CD4-positive, alpha-beta memory T cell (primary cell): ENCODE results near the gene DQX1. TPM values are rescaled to one million over a fixed set of nuclear protein-coding genes. Genes with fewer than 3 reads are reported as not detected.
A peak's percentile ranks its signal among the peaks of the same experiment; 100 is the strongest.

Source experiments
- CTCF ChIA-PET: fragments of 350-600 bp; sonication (Branson Sonifier 250); formaldehyde crosslinking; loops from one replicate; lab custom pipeline; 2021; ENCODE audit warnings: inconsistent platforms; ENCODE audit not compliant: partially characterized antibody; lab: Charles Lee
- POLR2A ChIA-PET: fragments of 350-600 bp; sonication (Branson Sonifier 250); formaldehyde crosslinking; loops from one replicate; lab custom pipeline; 2021; ENCODE audit not compliant: partially characterized antibody; lab: Charles Lee
- DNase-seq, 5 donors: peaks; one replicate each; pipeline versions ENCODE4 v3.0.0 to v3.0.0-alpha.2; 2020 to 2022; ENCODE audit warnings: mixed read lengths in 1 of 5
- H3K27ac ChIP-seq: one replicate; pipeline ENCODE4 v1.7.0; 2013; ENCODE audit warnings: low read depth, low read length
- H3K27me3 ChIP-seq: 2 replicates; pipeline ENCODE4 v1.7.0; 2013; ENCODE audit warnings: mild to moderate bottlenecking, low read length, moderate library complexity; ENCODE audit not compliant: insufficient read depth
- H3K36me3 ChIP-seq: 2 replicates; pipeline ENCODE4 v1.7.0; 2013; ENCODE audit warnings: mild to moderate bottlenecking, low read length, moderate library complexity; ENCODE audit not compliant: insufficient read depth
- H3K4me1 ChIP-seq: 2 replicates; pipeline ENCODE4 v1.7.0; 2013; ENCODE audit warnings: mild to moderate bottlenecking, low read length, moderate library complexity; ENCODE audit not compliant: insufficient read depth
- H3K4me3 ChIP-seq, 2 donors: one replicate each; pipeline ENCODE4 v1.7.0; 2013; ENCODE audit warnings: low read length in 2 of 2, mild to moderate bottlenecking in 1 of 2
- H3K9me3 ChIP-seq, 2 donors: one replicate each; pipeline ENCODE4 v1.7.0; 2013; ENCODE audit warnings: low read length in 2 of 2, control low read depth in 1 of 2; ENCODE audit not compliant: control insufficient read depth in 1 of 2
- H3K27ac Mint-ChIP-seq, 7 donors: one replicate each; pipeline ENCODE4 v1.8.0; 2020 to 2021; ENCODE audit warnings: mixed read lengths in 7 of 7, mild to moderate bottlenecking in 6 of 7, inconsistent platforms in 3 of 7, moderate library complexity in 3 of 7
- H3K27me3 Mint-ChIP-seq, 2 donors: one replicate each; pipeline ENCODE4 v1.8.0; 2020 to 2021; ENCODE audit warnings: mixed read lengths in 2 of 2
- H3K36me3 Mint-ChIP-seq, 2 donors: one replicate each; pipeline ENCODE4 v1.8.0; 2020 to 2021; ENCODE audit warnings: mixed read lengths in 2 of 2, inconsistent platforms in 1 of 2, mild to moderate bottlenecking in 1 of 2
- H3K4me1 Mint-ChIP-seq, 4 donors: one replicate each; pipeline ENCODE4 v1.8.0; 2020 to 2021; ENCODE audit warnings: mixed read lengths in 4 of 4, mild to moderate bottlenecking in 1 of 4
- H3K4me3 Mint-ChIP-seq, 8 donors: one replicate each; pipeline ENCODE4 v1.8.0; 2020 to 2021; ENCODE audit warnings: mixed read lengths in 8 of 8, mild to moderate bottlenecking in 7 of 8, moderate library complexity in 6 of 8, inconsistent platforms in 3 of 8
- H3K9me3 Mint-ChIP-seq, 8 donors: one replicate each; pipeline ENCODE4 v1.8.0; 2020 to 2021; ENCODE audit warnings: mixed read lengths in 8 of 8, mild to moderate bottlenecking in 5 of 8, inconsistent platforms in 3 of 8, moderate library complexity in 1 of 8
- intact Hi-C: fragments of 100-400 bp; cut with micrococcal nuclease; formaldehyde crosslinking; loops from one replicate; pipeline ENCODE4 v1.15.1; 2023
- polyA plus RNA-seq, 2 donors: library from polyadenylated mRNA; unstranded; fragments of 300-500 nt; fragmentation: Illumina TruSeq; gene quantifications; one replicate each; pipeline ENCODE4 v1.2.3, GENCODE V29; 2021
- total RNA-seq, 2 experiments: library from RNA; stranded (reverse); gene quantifications; one replicate each; pipeline ENCODE4 v1.2.3, GENCODE V29; 2021

DQX1 gene
- total and polyA plus RNA-seq, 4 experiments from 2014 or later = 0.35 to 0.44 TPM; not detected in 2

DNA sequence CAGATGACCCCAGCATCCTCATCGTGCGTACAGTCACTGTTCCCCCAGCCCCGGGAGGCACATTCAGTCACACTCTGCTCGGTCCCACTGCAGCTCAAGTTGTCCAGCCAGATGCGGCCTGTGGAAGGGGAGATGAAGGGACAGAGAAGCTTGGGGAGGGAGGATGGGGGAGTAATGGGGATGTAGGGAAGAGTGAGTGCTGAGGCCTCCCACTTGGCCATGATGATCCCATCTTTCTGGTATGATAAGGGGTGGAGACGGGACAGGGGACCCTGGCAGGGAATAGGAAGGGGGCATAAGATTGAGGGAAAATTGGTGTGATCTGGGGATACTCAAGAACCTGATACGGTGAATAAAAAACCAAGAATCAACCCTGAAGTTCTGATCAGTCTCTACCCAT, 24.2 kb upstream of the DQX1 start:
- Histone ChIP-seq H3K27ac (no peak overlapping the region), H3K4me1 (peaks cover 22% of the 10 kb centered on the region), H3K36me3 (no peaks in the 10 kb centered on the region), H3K9me3 (no peaks in the 10 kb centered on the region), H3K27me3 (peaks cover 30% of the 10 kb centered on the region), H3K4me3 (no peak overlapping the region)
- H3K27me3 Mint-ChIP-seq = peaks cover 26 to 39% of the 10 kb centered on the region in 2 donors
- no peak overlapping the region for H3K27ac Mint-ChIP-seq
- ChIA-PET CTCF (interaction anchor here (1.1 kb wide), 1 partner anchor 37 kb away, joined by 3 read pairs; no protein-coding TSS in a partner anchor), POLR2A (no interaction called here)
- peak overlapping the region in 4 of 8 donors; percentile 15 to 47 (median 34) for H3K4me3 Mint-ChIP-seq
- no peak for DNase-seq
- peaks cover 7 to 27% (median 16%) of the 10 kb centered on the region in 4 donors for H3K4me1 Mint-ChIP-seq
- H3K9me3 Mint-ChIP-seq = peaks cover 0 to 2% (median 0%) of the 10 kb centered on the region in 8 donors
- H3K36me3 Mint-ChIP-seq = peaks cover 0 to 8% of the 10 kb centered on the region in 2 donors
- intact Hi-C loops = loop anchor here (10.0 kb wide), 1 partner anchor 155 kb away; no protein-coding TSS in a partner anchor

- Histone ChIP-seq H3K27me3 (peaks cover 30% of the 10 kb centered on the region), H3K36me3 (no peaks in the 10 kb centered on the region), H3K4me3 (peak overlapping the region in 1 of 2 donors; percentile 20), H3K4me1 (peaks cover 20% of the 10 kb centered on the region), H3K9me3 (no peaks in the 10 kb centered on the region), H3K27ac (no peak overlapping the region)
- Mint-ChIP-seq H3K36me3 (peaks cover 0 to 2% of the 10 kb centered on the region in 2 donors), H3K4me3 (peak overlapping the region; percentile 38 to 82 (median 52)), H3K27me3 (peaks cover 26 to 46% of the 10 kb centered on the region in 2 donors), H3K4me1 (peaks cover 7 to 22% (median 15%) of the 10 kb centered on the region in 4 donors), H3K27ac (no peak overlapping the region), H3K9me3 (no peaks in the 10 kb centered on the region)
- ChIA-PET POLR2A (no interaction called here), CTCF (interaction anchor here (1.0 kb wide), 1 partner anchor 16 kb away, joined by 3 read pairs; no protein-coding TSS in a partner anchor)
- DNase-seq = no peak
- intact Hi-C loops = no loop called here
Measured at GRCh38 chr2:74548900-74549826, 23.1 kb upstream of the DQX1 start.

GRCh38 chr2:74548285-74548899, 22.4 kb upstream of the DQX1 start:
- H3K9me3 ChIP-seq = no peaks in the 10 kb centered on the region
- intact Hi-C loops = no loop called here
- H3K9me3 Mint-ChIP-seq = no peaks in the 10 kb centered on the region
- no peaks in the 10 kb centered on the region for H3K36me3 Mint-ChIP-seq
- POLR2A ChIA-PET = no interaction called here
- H3K27me3 Mint-ChIP-seq = peaks cover 26 to 46% of the 10 kb centered on the region in 2 donors
- no peaks in the 10 kb centered on the region for H3K36me3 ChIP-seq
- H3K4me3 Mint-ChIP-seq = peak overlapping the region; percentile 50 to 85 (median 74)
- no peak for DNase-seq
- CTCF ChIA-PET = interaction anchor here (1.0 kb wide), 1 partner anchor 15 kb away, joined by 3 read pairs; no protein-coding TSS in a partner anchor
- H3K27ac ChIP-seq = no peak overlapping the region
- H3K27ac Mint-ChIP-seq = no peak overlapping the region
- peaks cover 13% of the 10 kb centered on the region for H3K4me1 ChIP-seq
- H3K27me3 ChIP-seq = peaks cover 30% of the 10 kb centered on the region
- H3K4me1 Mint-ChIP-seq = peaks cover 7 to 19% (median 12%) of the 10 kb centered on the region in 4 donors
- H3K4me3 ChIP-seq = no peak overlapping the region

DNA sequence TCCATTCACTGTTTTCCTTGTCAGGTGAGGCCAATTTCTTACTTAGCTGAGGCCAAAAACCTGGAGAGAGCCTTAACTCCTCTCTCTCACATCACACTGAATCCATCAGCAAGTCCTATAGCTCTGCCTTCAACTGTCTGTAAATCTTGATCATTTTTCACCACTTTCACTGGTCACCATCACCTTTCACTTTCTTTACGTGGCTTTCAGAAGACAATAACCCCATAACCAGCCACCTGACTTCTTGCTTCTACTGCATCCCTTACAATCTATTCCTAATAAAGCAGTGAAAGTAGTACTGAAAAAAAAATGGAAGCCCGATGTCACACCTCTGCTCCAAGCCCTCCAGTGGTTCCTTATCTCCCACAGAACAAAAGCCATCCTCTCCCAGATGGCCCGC, 20.0 kb upstream of the DQX1 start:
- Histone ChIP-seq H3K36me3 (no peaks in the 10 kb centered on the region), H3K27me3 (peaks cover 30% of the 10 kb centered on the region), H3K9me3 (no peaks in the 10 kb centered on the region), H3K4me1 (peaks cover 13% of the 10 kb centered on the region), H3K27ac (no peak overlapping the region), H3K4me3 (no peak overlapping the region)
- no peaks in the 10 kb centered on the region for H3K36me3 Mint-ChIP-seq
- H3K4me1 Mint-ChIP-seq = peaks cover 3 to 13% (median 10%) of the 10 kb centered on the region in 4 donors
- no peak overlapping the region for H3K4me3 Mint-ChIP-seq
- ChIA-PET POLR2A (no interaction called here), CTCF (interaction anchor here (0.9 to 3.2 kb wide), 4 partner anchors 16 to 211 kb away, joined by 3 to 11 read pairs (median 3); partner anchors contain the start of genes CCDC142, HTRA2 and TTC31)
- no peaks in the 10 kb centered on the region for H3K9me3 Mint-ChIP-seq
- intact Hi-C loops = no loop called here
- H3K27ac Mint-ChIP-seq = no peak overlapping the region
- peaks cover 32 to 43% of the 10 kb centered on the region in 2 donors for H3K27me3 Mint-ChIP-seq
- no peak for DNase-seq

DNA sequence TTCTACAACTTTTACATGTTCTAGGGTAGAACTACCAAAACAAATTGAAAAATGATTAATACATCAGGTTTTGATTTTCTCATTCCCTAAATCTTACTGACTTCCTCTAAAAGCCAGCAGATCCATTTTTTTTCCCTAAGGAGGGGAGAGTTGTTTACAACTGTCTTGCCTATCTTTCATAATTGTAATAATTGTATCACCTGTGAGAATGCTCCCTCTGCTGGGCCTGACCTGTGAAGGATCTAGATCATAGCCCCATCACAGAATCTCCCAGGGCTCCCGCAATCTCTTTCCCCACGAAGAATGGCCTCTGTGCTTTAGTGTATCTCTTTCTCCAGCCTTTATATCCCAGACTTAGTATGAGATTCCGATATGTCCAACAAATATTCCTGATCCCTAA, 18.6 kb upstream of the DQX1 start:
- Mint-ChIP-seq H3K9me3 (no peaks in the 10 kb centered on the region), H3K27ac (no peak overlapping the region), H3K36me3 (no peaks in the 10 kb centered on the region), H3K27me3 (peaks cover 26 to 36% of the 10 kb centered on the region in 2 donors), H3K4me1 (peaks cover 3 to 12% (median 6%) of the 10 kb centered on the region in 4 donors), H3K4me3 (no peak overlapping the region)
- intact Hi-C loops = loop anchor here (1.0 kb wide), 1 partner anchor 61 kb away; the partner anchor contains the start of gene TTC31
- no peaks in the 10 kb centered on the region for H3K9me3 ChIP-seq
- no peak for DNase-seq
- H3K4me3 ChIP-seq = no peak overlapping the region
- peaks cover 20% of the 10 kb centered on the region for H3K27me3 ChIP-seq
- H3K27ac ChIP-seq = no peak overlapping the region
- CTCF ChIA-PET = interaction anchor here (0.8 to 3.2 kb wide), 10 partner anchors 10 to 722 kb away, joined by 3 to 11 read pairs (median 3); partner anchors contain the start of genes CCDC142, HTRA2 and TTC31
- no peaks in the 10 kb centered on the region for H3K36me3 ChIP-seq
- POLR2A ChIA-PET = interaction anchor here (1.2 to 1.3 kb wide), 2 partner anchors 15 to 87 kb away, joined by 4 read pairs; partner anchors contain the start of genes AUP1, HTRA2 and WBP1
- H3K4me1 ChIP-seq = peaks cover 12% of the 10 kb centered on the region

DNA sequence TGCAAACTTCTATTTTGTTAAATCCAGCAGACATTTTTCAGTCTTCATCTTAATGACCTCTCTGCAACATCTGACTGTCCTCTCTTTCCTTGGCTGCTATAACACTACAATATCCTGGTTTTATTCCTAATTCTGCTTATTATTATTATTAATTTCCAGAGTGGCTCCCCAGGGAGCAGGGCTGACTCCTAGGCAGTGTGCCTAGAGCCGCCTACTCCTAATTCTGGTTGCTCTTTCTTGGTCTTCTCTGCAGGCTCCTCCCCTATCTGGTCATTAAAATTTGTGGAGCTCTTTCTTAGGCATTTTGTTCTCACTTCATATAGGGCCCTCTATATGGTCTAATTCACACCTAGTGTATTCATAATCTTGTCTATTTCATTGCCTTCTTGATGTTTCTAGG, 16.9 kb upstream of the DQX1 start:
- H3K27me3 ChIP-seq = peaks cover 6% of the 10 kb centered on the region

More for the DNA sequence above, 16.9 kb upstream of the DQX1 start:
- no peaks in the 10 kb centered on the region for H3K9me3 ChIP-seq
- H3K27ac ChIP-seq = no peak overlapping the region
- Mint-ChIP-seq H3K4me3 (no peak overlapping the region), H3K4me1 (peaks cover 0 to 2% (median under 1%) of the 10 kb centered on the region in 4 donors), H3K27me3 (peaks cover 26 to 40% of the 10 kb centered on the region in 2 donors), H3K9me3 (no peaks in the 10 kb centered on the region), H3K27ac (no peak overlapping the region), H3K36me3 (no peaks in the 10 kb centered on the region)
- no peak overlapping the region for H3K4me3 ChIP-seq
- CTCF ChIA-PET = no interaction called here
- no peaks in the 10 kb centered on the region for H3K36me3 ChIP-seq
- POLR2A ChIA-PET = no interaction called here
- DNase-seq = no peak
- H3K4me1 ChIP-seq = no peaks in the 10 kb centered on the region
- intact Hi-C loops = no loop called here
